Glutamatergic neuron (in vitro differentiated cells): ENCODE measurements around the gene PTGFRN. TPM values are rescaled to one million over a fixed set of nuclear protein-coding genes. Genes with fewer than 3 reads are reported as not detected.

Experiments used
- DNase-seq: peaks from one replicate; pipeline ENCODE4 v3.0.0; 2022
- H3K27ac Mint-ChIP-seq: one replicate; pipeline ENCODE4 v1.8.0; 2020; ENCODE audit warnings: mild to moderate bottlenecking, mixed read lengths, inconsistent platforms; ENCODE audit not compliant: unreplicated experiment
- H3K27me3 Mint-ChIP-seq: one replicate; pipeline ENCODE4 v1.8.0; 2020; ENCODE audit warnings: mild to moderate bottlenecking, moderate library complexity, mixed read lengths, inconsistent platforms; ENCODE audit not compliant: unreplicated experiment
- H3K36me3 Mint-ChIP-seq: one replicate; pipeline ENCODE4 v1.8.0; 2020; ENCODE audit warnings: mild to moderate bottlenecking, mixed read lengths, inconsistent platforms; ENCODE audit not compliant: unreplicated experiment
- H3K4me1 Mint-ChIP-seq: one replicate; pipeline ENCODE4 v1.8.0; 2020; ENCODE audit warnings: mild to moderate bottlenecking, low read depth, mixed read lengths, inconsistent platforms; ENCODE audit not compliant: unreplicated experiment
- H3K4me3 Mint-ChIP-seq: one replicate; pipeline ENCODE4 v1.8.0; 2020; ENCODE audit warnings: mild to moderate bottlenecking, mixed read lengths, inconsistent platforms; ENCODE audit not compliant: unreplicated experiment
- H3K9me3 Mint-ChIP-seq: one replicate; pipeline ENCODE4 v1.8.0; 2020; ENCODE audit warnings: mild to moderate bottlenecking, moderate library complexity, mixed read lengths, inconsistent platforms; ENCODE audit not compliant: unreplicated experiment
- CTCF ChIP-seq: fragments of 200-600 bp; sonication (generic); IDR thresholded peaks from one replicate; pipeline ENCODE4 v1.5.0; 2021; ENCODE audit not compliant: partially characterized antibody, unreplicated experiment
- total RNA-seq: library from RNA; stranded (reverse); fragmentation: NEBNext Ultra II Directional; extraction: Animal tissue kit (Norgen Biotek cat#: 25700); gene quantifications from one replicate; pipeline ENCODE4 v1.2.1, GENCODE V29; 2021; ENCODE audit not compliant: unreplicated experiment

Gene PTGFRN
- total RNA-seq, 1 donor from 2014 or later: 61.2 TPM

DNA sequence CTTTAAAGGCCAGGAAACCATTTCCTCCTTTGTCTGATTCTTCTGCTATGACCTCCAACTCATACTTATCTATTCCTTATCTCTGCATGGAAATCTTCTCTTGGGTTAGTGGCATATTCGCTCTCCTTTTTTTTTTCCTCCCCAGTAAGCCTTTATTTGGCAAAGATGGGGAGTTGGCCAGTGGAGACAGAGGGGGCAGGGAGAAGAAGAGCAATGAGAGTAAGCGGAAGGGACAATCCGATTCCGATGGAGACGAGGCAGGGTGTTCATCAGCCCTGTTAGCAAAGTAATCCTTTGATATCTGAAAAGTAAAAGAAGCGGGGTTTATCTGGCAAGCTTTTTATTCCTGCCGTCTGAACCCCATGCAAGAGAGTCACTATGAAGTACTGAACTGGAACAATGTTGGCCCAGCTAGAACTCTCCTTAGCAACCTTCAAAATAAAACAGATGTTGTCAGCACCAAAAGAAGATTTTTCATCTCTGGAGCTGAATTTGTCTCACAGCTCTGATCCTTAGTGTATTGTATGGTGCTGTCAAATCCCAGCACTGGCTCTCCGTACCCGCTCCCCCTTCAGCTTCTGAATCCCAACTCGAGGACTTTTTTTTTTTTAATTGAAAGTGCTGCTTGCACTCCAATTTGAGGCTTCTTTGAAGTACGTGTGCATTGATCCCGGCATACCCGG lies 40.9 kb downstream of the PTGFRN start:
- TF ChIP-seq CTCF: no peak
- H3K4me3 Mint-ChIP-seq: peak overlapping the region; percentile 48
- DNase-seq: no peak
- peaks cover 8% of the 10 kb centered on the region for H3K4me1 Mint-ChIP-seq
- no peaks in the 10 kb centered on the region for H3K9me3 Mint-ChIP-seq
- peak overlapping the region; percentile 62 for H3K27ac Mint-ChIP-seq
- peaks cover 4% of the 10 kb centered on the region for H3K27me3 Mint-ChIP-seq
- no peaks in the 10 kb centered on the region for H3K36me3 Mint-ChIP-seq

GRCh38 chr1:116951200-116951935 lies 41.7 kb downstream of the PTGFRN start:
- Mint-ChIP-seq H3K27ac (peak overlapping the region; percentile 62), H3K4me1 (peaks cover 8% of the 10 kb centered on the region), H3K9me3 (no peaks in the 10 kb centered on the region), H3K27me3 (peaks cover 2% of the 10 kb centered on the region), H3K4me3 (peak overlapping the region; percentile 48), H3K36me3 (no peaks in the 10 kb centered on the region)
- DNase-seq: no peak
- TF ChIP-seq CTCF: no peak

DNA sequence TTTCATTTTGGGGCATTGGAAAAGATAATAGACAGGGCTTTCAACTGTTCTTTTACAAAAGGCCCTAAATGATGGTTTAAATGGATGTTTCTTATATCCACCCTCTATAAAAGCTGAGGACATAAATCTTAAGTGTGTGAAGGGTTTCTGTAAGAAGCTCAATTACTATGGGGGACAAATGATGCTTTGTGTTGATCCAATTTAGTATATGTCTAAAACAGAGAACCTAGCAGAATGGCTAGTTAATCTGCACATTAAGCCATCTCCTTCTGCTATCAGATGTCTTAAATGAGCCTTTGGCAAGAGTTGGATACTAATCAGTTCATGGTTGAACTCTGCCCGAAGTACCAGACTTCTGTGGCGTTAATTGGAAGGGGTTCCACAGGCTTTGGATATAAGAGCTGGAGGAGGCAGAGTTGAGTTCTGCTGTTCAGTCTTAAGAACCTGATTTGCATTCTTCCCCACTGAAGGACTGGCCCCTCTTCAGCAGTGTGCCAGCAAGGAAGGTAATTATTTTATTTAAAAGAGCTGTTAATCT lies 43.1 kb downstream of the PTGFRN start:
- Mint-ChIP-seq H3K27me3 (peaks cover 2% of the 10 kb centered on the region), H3K4me3 (no peak overlapping the region), H3K4me1 (peaks cover 8% of the 10 kb centered on the region), H3K36me3 (no peaks in the 10 kb centered on the region), H3K27ac (no peak overlapping the region), H3K9me3 (no peaks in the 10 kb centered on the region)
- TF ChIP-seq CTCF: no peak
- no peak for DNase-seq

- Mint-ChIP-seq H3K36me3 (no peaks in the 10 kb centered on the region), H3K9me3 (no peaks in the 10 kb centered on the region), H3K4me3 (no peak overlapping the region), H3K27ac (no peak overlapping the region), H3K4me1 (peaks cover 8% of the 10 kb centered on the region), H3K27me3 (peaks cover 2% of the 10 kb centered on the region)
- TF ChIP-seq CTCF: no peak
- DNase-seq: no peak
Observed at GRCh38 chr1:116954440-116954839, 44.7 kb downstream of the PTGFRN start.

- no peaks in the 10 kb centered on the region for H3K4me1 Mint-ChIP-seq
- H3K27ac Mint-ChIP-seq: no peak overlapping the region
- peaks cover 2% of the 10 kb centered on the region for H3K9me3 Mint-ChIP-seq
- no peak overlapping the region for H3K4me3 Mint-ChIP-seq
- DNase-seq: no peak
- no peak for TF ChIP-seq CTCF
- peaks cover 3% of the 10 kb centered on the region for H3K27me3 Mint-ChIP-seq
- H3K36me3 Mint-ChIP-seq: peaks cover 6% of the 10 kb centered on the region
Observed at GRCh38 chr1:116956378-116956777, 46.7 kb downstream of the PTGFRN start.
